ENCODE data around the gene KARS1. TPM values are rescaled to one million over a fixed set of nuclear protein-coding genes. Genes with fewer than 3 reads are reported as not detected.

KARS1 gene
- polyA plus RNA-seq, 1 donor from 2014 or later: 151 TPM

- Histone ChIP-seq H3K9me3 (ENCODE audit: low read length) (no peaks in the 10 kb centered on the region), H3F3A (ENCODE audit: insufficient read depth, low read length, poor library complexity, severe bottlenecking) (no peaks in the 10 kb centered on the region), H3K9ac (ENCODE audit: low read length) (no peak overlapping the region), H3K4me2 (ENCODE audit: low read length) (no peak overlapping the region), H3K27ac (ENCODE audit: low read length) (no peak overlapping the region), H3K36me3 (ENCODE audit: insufficient read depth, low read length) (no peaks in the 10 kb centered on the region), H2AFZ (ENCODE audit: low read depth, low read length) (no peak overlapping the region), H3K9me2 (ENCODE audit: insufficient read depth, low read length) (no peaks in the 10 kb centered on the region), H3K4me3 (ENCODE audit: low read length) (no peak overlapping the region), H3K79me2 (replicated peaks; ENCODE audit: insufficient read depth, low read length) (no peaks in the 10 kb centered on the region), H3K27me3 (ENCODE audit: insufficient read depth, low read depth, low read length) (no peaks in the 10 kb centered on the region), H4K20me1 (ENCODE audit: insufficient read depth) (no peaks in the 10 kb centered on the region)
- TF ChIP-seq TAF1 (IDR thresholded peaks at IDR 0.05; ENCODE audit: low read depth) (no peak), EZH2 (IDR thresholded peaks at IDR 0.05; ENCODE audit: borderline replicate concordance, insufficient read depth, low read length, poor library complexity, severe bottlenecking) (no peak), SMC3 (conservative IDR thresholded peaks at IDR 0.05; ENCODE audit: poor library complexity) (no peak), EP300 (conservative IDR thresholded peaks at IDR 0.05; ENCODE audit: poor library complexity, severe bottlenecking) (no peak), RAD21 (conservative IDR thresholded peaks at IDR 0.05) (no peak)
These were observed 39.9 kb upstream of the KARS1 start for GRCh38 chr16:75687361-75687760.

DNA sequence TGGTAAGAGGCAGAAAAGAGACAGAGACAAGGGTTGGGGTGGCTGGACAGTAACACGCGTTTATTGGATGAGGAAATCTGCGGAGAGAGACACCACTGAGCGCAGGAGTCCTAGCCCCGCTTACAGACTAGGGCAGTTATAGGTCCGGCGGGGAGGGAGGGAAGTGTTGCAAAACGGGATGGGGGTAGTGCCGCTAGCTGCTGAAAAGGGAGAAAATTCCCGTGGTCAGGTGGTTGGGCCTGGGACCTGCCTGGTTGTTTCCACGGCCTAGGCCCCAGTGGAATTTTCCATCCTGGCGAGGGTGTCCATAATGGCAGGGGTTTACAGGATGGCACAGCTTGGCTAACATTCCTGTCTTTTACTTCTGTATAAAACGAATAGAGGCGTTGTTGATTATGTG is 34.8 kb upstream of the KARS1 start:
- no peak overlapping the region for H3K9ac ChIP-seq (ENCODE audit: low read length)
- H3K4me2 ChIP-seq (ENCODE audit: low read length): no peak overlapping the region
- H3K79me2 ChIP-seq (replicated peaks; ENCODE audit: insufficient read depth, low read length): no peaks in the 10 kb centered on the region
- H3K9me3 ChIP-seq (ENCODE audit: low read length): no peaks in the 10 kb centered on the region
- no peaks in the 10 kb centered on the region for H4K20me1 ChIP-seq (ENCODE audit: insufficient read depth)
- H3K9me2 ChIP-seq (ENCODE audit: insufficient read depth, low read length): no peaks in the 10 kb centered on the region
- H3K36me3 ChIP-seq (ENCODE audit: insufficient read depth, low read length): no peaks in the 10 kb centered on the region
- H3K27me3 ChIP-seq (ENCODE audit: insufficient read depth, low read depth, low read length): no peaks in the 10 kb centered on the region
- H3K4me3 ChIP-seq (ENCODE audit: low read length): no peak overlapping the region
- H2AFZ ChIP-seq (ENCODE audit: low read depth, low read length): no peak overlapping the region
- TF ChIP-seq EP300 (conservative IDR thresholded peaks at IDR 0.05; ENCODE audit: poor library complexity, severe bottlenecking) (no peak), MXI1 (conservative IDR thresholded peaks at IDR 0.05; ENCODE audit: poor library complexity, severe bottlenecking) (no peak), EZH2 (IDR thresholded peaks at IDR 0.05; ENCODE audit: borderline replicate concordance, insufficient read depth, low read length, poor library complexity, severe bottlenecking) (no peak), REST (IDR thresholded peaks at IDR 0.05; ENCODE audit: borderline replicate concordance) (no peak), RAD21 (conservative IDR thresholded peaks at IDR 0.05) (no peak), TAF1 (IDR thresholded peaks at IDR 0.05; ENCODE audit: low read depth) (no peak), POLR2AphosphoS5 (IDR thresholded peaks at IDR 0.05) (no peak), SMC3 (conservative IDR thresholded peaks at IDR 0.05; ENCODE audit: poor library complexity) (no peak), CTCF (IDR thresholded peaks at IDR 0.05; ENCODE audit: poor library complexity, severe bottlenecking) (no peak)
- H3K27ac ChIP-seq (ENCODE audit: low read length): no peak overlapping the region
- H3F3A ChIP-seq (ENCODE audit: insufficient read depth, low read length, poor library complexity, severe bottlenecking): no peaks in the 10 kb centered on the region
